Body of pancreas (tissue), 4 donors: ENCODE results near the gene ZNF555. TPM values are rescaled to one million over a fixed set of nuclear protein-coding genes. Genes with fewer than 3 reads are reported as not detected.

Experiments
- ATAC-seq: fragments of 150-250 bp; one replicate; pipeline ENCODE4 v1.9.1; 2016
- DNase-seq, 4 donors: peaks; one replicate each; pipeline ENCODE4 v3.0.0-alpha.2; 2019
- H3K27ac ChIP-seq, 4 donors: fragments of 200-600 bp; sonication (generic); 1 replicate in 3 of 4; 2 replicates in 1 of 4; pipeline versions ENCODE4 v1.5.1 to v1.6.1; 2016 to 2019; ENCODE audit warnings: mild to moderate bottlenecking in 1 of 4, mixed read lengths in 1 of 4, moderate library complexity in 1 of 4
- H3K27me3 ChIP-seq, 2 donors: fragments of 200-600 bp; sonication (generic); one replicate each; pipeline ENCODE4 v1.6.0; 2016; ENCODE audit warnings: mild to moderate bottlenecking in 1 of 2
- H3K36me3 ChIP-seq, 2 donors: fragments of 200-600 bp; sonication (generic); replicated peaks in 1 of 2; 2 replicates each; pipeline ENCODE4 v1.5.1; 2016; ENCODE audit warnings: low read depth in 2 of 2; ENCODE audit not compliant: insufficient read depth in 1 of 2
- H3K4me1 ChIP-seq: fragments of 200-600 bp; sonication (generic); one replicate; pipeline ENCODE4 v1.6.0; 2016
- H3K4me3 ChIP-seq, 2 donors: fragments of 200-600 bp; sonication (generic); 1 replicate in 1 of 2; 2 replicates in 1 of 2; pipeline ENCODE4 v1.5.1; 2016 to 2019
- H3K9me3 ChIP-seq, 3 donors: fragments of 200-600 bp; sonication (generic); 1 replicate in 2 of 3; 2 replicates in 1 of 3; pipeline ENCODE4 v1.5.1; 2016
- CTCF ChIP-seq, 7 experiments: fragments of 450-650 bp in 4 of 7; fragments of 200-600 bp in 3 of 7; sonication (generic) in 3 of 7; IDR thresholded peaks; one replicate each; pipeline ENCODE4 v1.5.1; 2016 to 2019; ENCODE audit warnings: antibody characterized with exemption in 7 of 7
- POLR2A ChIP-seq, 3 donors: fragments of 450-650 bp; IDR thresholded peaks; one replicate each; pipeline ENCODE4 v1.6.1; 2016; ENCODE audit warnings: antibody characterized with exemption in 3 of 3, mild to moderate bottlenecking in 2 of 3
- WGBS, 2 donors: methylation state at CpG; one replicate each; pipeline ENCODE4 v1.1.5; 2017; 5-methylcytosine and 5-hydroxymethylcytosine counted together
- intact Hi-C: fragments of 100-400 bp; cut with DNase I; formaldehyde crosslinking; loops from one replicate; pipeline ENCODE4 v1.15.1; 2023
- total RNA-seq, 2 donors: library from RNA; depleted of rRNA; stranded (reverse); fragments of >200 nt; gene quantifications; one replicate each; pipeline ENCODE4 v1.1.0, GENCODE V29; 2016

ZNF555 gene
- total RNA-seq, 2 donors from 2014 or later, result 2.3 to 4.6 TPM

GRCh38 chr19:2806736-2807378, 34.4 kb upstream of the ZNF555 start:
- intact Hi-C loops, result no loop called here
- no peak for ATAC-seq
- TF ChIP-seq CTCF (IDR thresholded peaks at IDR 0.05) (no peak), POLR2A (IDR thresholded peaks at IDR 0.05) (no peak)
- WGBS, 2 donors, result 94 to 95% methylated on average over 18 to 19 of the region's 34 CpGs
- H3K27me3 ChIP-seq, result no peaks in the 10 kb centered on the region
- H3K4me1 ChIP-seq, result no peaks in the 10 kb centered on the region
- no peak overlapping the region for H3K4me3 ChIP-seq
- no peaks in the 10 kb centered on the region for H3K9me3 ChIP-seq
- no peak overlapping the region for H3K27ac ChIP-seq
- H3K36me3 ChIP-seq, result peaks cover 0 to 3% of the 10 kb centered on the region in 2 donors
- no peak for DNase-seq

DNA sequence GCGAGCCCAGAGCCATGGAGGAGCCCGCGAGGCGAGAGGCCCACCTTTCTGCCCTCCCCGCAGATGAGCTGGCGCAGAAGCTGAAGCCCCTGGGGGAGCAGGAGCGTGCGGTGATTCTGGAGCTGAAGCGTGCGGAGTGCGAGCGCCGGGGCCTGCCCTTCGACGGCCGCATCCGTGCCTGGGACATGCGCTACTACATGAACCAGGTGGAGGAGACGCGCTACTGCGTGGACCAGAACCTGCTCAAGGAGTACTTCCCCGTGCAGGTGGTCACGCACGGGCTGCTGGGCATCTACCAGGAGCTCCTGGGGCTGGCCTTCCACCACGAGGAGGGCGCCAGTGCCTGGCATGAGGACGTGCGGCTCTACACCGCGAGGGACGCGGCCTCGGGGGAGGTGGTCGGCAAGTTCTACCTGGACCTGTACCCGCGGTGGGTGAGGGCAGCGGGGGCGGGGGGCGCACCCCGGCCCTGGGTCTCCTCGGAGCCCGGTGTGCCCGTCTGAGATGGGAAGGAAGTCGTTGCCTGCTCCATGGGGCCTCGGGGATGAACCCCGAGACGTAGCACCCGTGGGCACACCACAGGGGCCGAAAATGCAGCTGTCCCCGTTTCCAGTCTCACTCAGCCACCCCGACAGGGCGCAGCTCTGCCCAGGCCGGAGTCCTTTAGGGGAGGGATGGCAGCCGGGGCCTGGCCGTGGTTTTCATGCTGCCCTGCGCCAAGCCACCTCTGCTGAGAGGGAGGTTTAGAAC, 33.7 kb upstream of the ZNF555 start:
- Histone ChIP-seq H3K9me3 (no peaks in the 10 kb centered on the region), H3K27ac (no peak overlapping the region), H3K4me1 (no peaks in the 10 kb centered on the region), H3K27me3 (no peaks in the 10 kb centered on the region), H3K4me3 (no peak overlapping the region), H3K36me3 (peaks cover 0 to 3% of the 10 kb centered on the region in 2 donors)
- ATAC-seq (no peak), DNase-seq (no peak)
- TF ChIP-seq POLR2A (IDR thresholded peaks at IDR 0.05), result no peak
- intact Hi-C loops, result no loop called here
- WGBS, 2 donors, result 94 to 97% methylated on average over 24 to 43 of the region's 56 CpGs

GRCh38 chr19:2808129-2808941, 32.9 kb upstream of the ZNF555 start:
- intact Hi-C loops, result no loop called here
- Histone ChIP-seq H3K36me3 (peaks cover 0 to 3% of the 10 kb centered on the region in 2 donors), H3K27ac (no peak overlapping the region), H3K4me1 (no peaks in the 10 kb centered on the region), H3K27me3 (no peaks in the 10 kb centered on the region), H3K4me3 (no peak overlapping the region), H3K9me3 (no peaks in the 10 kb centered on the region)
- ATAC-seq (no peak), DNase-seq (no peak)
- no peak for TF ChIP-seq POLR2A (IDR thresholded peaks at IDR 0.05)
- no peak for TF ChIP-seq CTCF (IDR thresholded peaks at IDR 0.05)
- WGBS, 2 donors, result 93 to 95% methylated on average over 18 to 34 of the region's 41 CpGs

DNA sequence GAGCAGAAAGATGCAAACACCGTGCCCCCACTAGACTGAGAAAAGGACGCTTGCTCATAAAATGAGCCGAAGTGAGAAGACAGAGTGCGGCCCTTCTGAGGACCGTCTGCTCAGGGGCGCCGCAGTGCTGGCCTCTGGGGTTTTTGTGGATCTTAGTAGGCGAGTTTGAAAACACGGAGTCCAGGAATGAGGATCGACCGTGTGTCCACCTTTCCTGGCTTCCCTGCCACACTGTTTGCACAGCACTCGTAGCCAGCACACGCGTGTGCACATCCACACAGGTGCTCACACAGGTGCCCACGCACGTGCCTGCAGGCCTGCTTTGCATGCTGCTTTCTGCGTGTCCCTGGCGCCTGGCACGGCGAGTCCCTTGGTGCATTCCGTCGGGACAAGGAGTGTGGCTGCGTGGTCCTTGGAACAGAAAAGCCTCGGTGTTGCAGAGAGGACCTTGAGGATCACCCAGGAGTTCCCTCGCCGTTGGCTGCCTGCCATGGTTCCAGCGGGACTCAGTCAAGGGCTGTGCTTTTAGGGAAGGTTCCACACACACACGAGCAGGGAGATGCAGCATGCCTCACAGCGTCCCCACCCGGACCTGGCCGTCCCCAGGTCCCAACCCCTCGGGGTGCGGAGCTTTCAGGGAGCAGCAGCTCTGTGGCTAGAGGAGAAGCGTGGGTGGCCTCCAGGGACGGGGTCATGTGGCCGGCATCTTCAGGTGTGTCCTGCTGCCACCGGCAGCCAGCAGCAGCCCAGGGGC, 31.7 kb upstream of the ZNF555 start:
- WGBS, 2 donors, result 91 to 96% methylated on average over 7 to 37 of the region's 37 CpGs
- Histone ChIP-seq H3K4me3 (no peak overlapping the region), H3K36me3 (peaks cover 0 to 3% of the 10 kb centered on the region in 2 donors), H3K27ac (no peak overlapping the region), H3K9me3 (no peaks in the 10 kb centered on the region), H3K4me1 (no peaks in the 10 kb centered on the region), H3K27me3 (no peaks in the 10 kb centered on the region)
- no peak for TF ChIP-seq CTCF (IDR thresholded peaks at IDR 0.05)
- TF ChIP-seq POLR2A (IDR thresholded peaks at IDR 0.05), result no peak
- ATAC-seq, result no peak
- DNase-seq, result no peak
- intact Hi-C loops, result no loop called here
